Thyroid gland (tissue), 4 donors: Measurements from ENCODE around the gene CCNC. TPM values are rescaled to one million over a fixed set of nuclear protein-coding genes. Genes with fewer than 3 reads are reported as not detected.

Experiments
- DNase-seq, 2 donors: peaks; one replicate each; pipeline ENCODE4 v3.0.0-alpha.2; 2019
- H3K27ac ChIP-seq, 3 donors: fragments of 200-600 bp; sonication (generic); 1 replicate in 2 of 3; 2 replicates in 1 of 3; pipeline ENCODE4 v1.5.1; 2016 to 2019; ENCODE audit warnings: mild to moderate bottlenecking in 1 of 3, moderate library complexity in 1 of 3
- H3K27me3 ChIP-seq: fragments of 200-600 bp; sonication (generic); one replicate; pipeline ENCODE4 v1.5.1; 2019
- H3K36me3 ChIP-seq, 2 donors: fragments of 200-600 bp; sonication (generic); one replicate each; pipeline ENCODE4 v1.5.1; 2016 to 2019
- H3K4me1 ChIP-seq, 2 donors: fragments of 200-600 bp; sonication (generic); one replicate each; pipeline ENCODE4 v1.5.1; 2017 to 2019
- H3K4me3 ChIP-seq, 3 donors: fragments of 200-600 bp; sonication (generic); replicated peaks in 1 of 3; 1 replicate in 2 of 3; 2 replicates in 1 of 3; pipeline ENCODE4 v1.5.1; 2016; ENCODE audit warnings: mild to moderate bottlenecking in 1 of 3
- H3K9me3 ChIP-seq: fragments of 200-600 bp; sonication (generic); one replicate; pipeline ENCODE4 v1.5.1; 2017
- POLR2A ChIP-seq, 2 donors: fragments of 450-650 bp; IDR thresholded peaks; one replicate each; pipeline ENCODE4 v1.6.1; 2017; ENCODE audit warnings: antibody characterized with exemption in 2 of 2, mild to moderate bottlenecking in 2 of 2, moderate library complexity in 1 of 2
- WGBS, 2 donors: methylation state at CpG; one replicate each; pipeline ENCODE4 v1.1.5; 2017; 5-methylcytosine and 5-hydroxymethylcytosine counted together
- intact Hi-C: fragments of 100-400 bp; cut with DNase I; formaldehyde crosslinking; loops from one replicate; pipeline ENCODE4 v1.15.1; 2023
- total RNA-seq, 4 donors: library from RNA; depleted of rRNA; stranded (reverse); fragments of >200 nt; gene quantifications; one replicate each; pipeline ENCODE4 v1.2.3, GENCODE V29; 2016
- TF ChIP-seq, protein P1 (sequence below), 6 experiments: fragments of 200-600 bp in 3 of 6; fragments of 450-650 bp in 3 of 6; sonication (generic) in 3 of 6; IDR thresholded peaks; one replicate each; pipeline ENCODE4 v1.5.1; 2016 to 2019; ENCODE audit warnings: antibody characterized with exemption in 6 of 6, mild to moderate bottlenecking in 2 of 6, inconsistent platforms in 1 of 6, moderate library complexity in 1 of 6

CCNC gene
- total RNA-seq, 4 donors from 2014 or later, result 74.2 to 393 (median 92.2) TPM

- Histone ChIP-seq H3K4me1 (peaks cover 6 to 10% of the 10 kb centered on the region in 2 donors), H3K4me3 (peak overlapping the region in 1 of 3 donors; percentile 66), H3K36me3 (no peaks in the 10 kb centered on the region), H3K27me3 (no peaks in the 10 kb centered on the region), H3K27ac (no peak overlapping the region), H3K9me3 (no peaks in the 10 kb centered on the region)
- no peak for DNase-seq
- intact Hi-C loops, result no loop called here
- TF ChIP-seq POLR2A (IDR thresholded peaks at IDR 0.05), result no peak
- 72 to 77% methylated on average over 8 of the region's 8 CpGs for WGBS, 2 donors
These were observed 54.4 kb downstream of the CCNC start for GRCh38 chr6:99514089-99514488.

- no peak overlapping the region for H3K27ac ChIP-seq
- TF ChIP-seq, protein P1, sequence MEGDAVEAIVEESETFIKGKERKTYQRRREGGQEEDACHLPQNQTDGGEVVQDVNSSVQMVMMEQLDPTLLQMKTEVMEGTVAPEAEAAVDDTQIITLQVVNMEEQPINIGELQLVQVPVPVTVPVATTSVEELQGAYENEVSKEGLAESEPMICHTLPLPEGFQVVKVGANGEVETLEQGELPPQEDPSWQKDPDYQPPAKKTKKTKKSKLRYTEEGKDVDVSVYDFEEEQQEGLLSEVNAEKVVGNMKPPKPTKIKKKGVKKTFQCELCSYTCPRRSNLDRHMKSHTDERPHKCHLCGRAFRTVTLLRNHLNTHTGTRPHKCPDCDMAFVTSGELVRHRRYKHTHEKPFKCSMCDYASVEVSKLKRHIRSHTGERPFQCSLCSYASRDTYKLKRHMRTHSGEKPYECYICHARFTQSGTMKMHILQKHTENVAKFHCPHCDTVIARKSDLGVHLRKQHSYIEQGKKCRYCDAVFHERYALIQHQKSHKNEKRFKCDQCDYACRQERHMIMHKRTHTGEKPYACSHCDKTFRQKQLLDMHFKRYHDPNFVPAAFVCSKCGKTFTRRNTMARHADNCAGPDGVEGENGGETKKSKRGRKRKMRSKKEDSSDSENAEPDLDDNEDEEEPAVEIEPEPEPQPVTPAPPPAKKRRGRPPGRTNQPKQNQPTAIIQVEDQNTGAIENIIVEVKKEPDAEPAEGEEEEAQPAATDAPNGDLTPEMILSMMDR (IDR thresholded peaks at IDR 0.05), result no peak
- no peak for TF ChIP-seq POLR2A (IDR thresholded peaks at IDR 0.05)
- H3K9me3 ChIP-seq, result no peaks in the 10 kb centered on the region
- intact Hi-C loops, result no loop called here
- peaks cover 6 to 10% of the 10 kb centered on the region in 2 donors for H3K4me1 ChIP-seq
- 93 to 98% methylated on average over 1 of the region's 1 CpG for WGBS, 2 donors
- no peak overlapping the region for H3K4me3 ChIP-seq
- H3K27me3 ChIP-seq, result no peaks in the 10 kb centered on the region
- no peaks in the 10 kb centered on the region for H3K36me3 ChIP-seq
- no peak for DNase-seq
These were observed 56.4 kb downstream of the CCNC start for GRCh38 chr6:99512033-99512432.

DNA sequence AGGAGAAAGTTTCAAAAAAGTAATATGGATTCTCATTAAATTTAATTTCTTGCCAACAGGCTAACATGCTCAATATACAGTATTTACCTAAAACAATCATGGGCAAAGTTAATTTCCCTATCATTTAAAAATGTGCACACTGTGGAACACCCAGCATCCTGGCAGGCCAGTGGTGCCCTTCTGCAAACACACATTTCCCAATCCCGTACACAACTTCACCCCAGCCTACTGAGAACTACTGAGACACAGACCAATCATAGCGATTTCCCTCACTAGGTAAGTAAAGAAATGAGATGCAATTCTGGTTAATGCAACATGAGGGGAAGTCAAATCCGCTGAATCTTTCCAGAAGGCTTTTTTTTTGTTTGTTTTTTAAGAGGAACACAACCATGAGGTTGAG lies 60.8 kb downstream of the CCNC start:
- H3K4me1 ChIP-seq, result no peaks in the 10 kb centered on the region
- no peak overlapping the region for H3K27ac ChIP-seq
- H3K4me3 ChIP-seq, result no peak overlapping the region
- no peaks in the 10 kb centered on the region for H3K27me3 ChIP-seq
- H3K36me3 ChIP-seq, result peaks cover 3 to 9% of the 10 kb centered on the region in 2 donors
- H3K9me3 ChIP-seq, result no peaks in the 10 kb centered on the region
- DNase-seq, result no peak
- 96 to 100% methylated on average over 3 of the region's 3 CpGs for WGBS, 2 donors
- no peak for TF ChIP-seq POLR2A (IDR thresholded peaks at IDR 0.05)
- TF ChIP-seq, protein P1 (IDR thresholded peaks at IDR 0.05), result no peak
- intact Hi-C loops, result no loop called here

GRCh38 chr6:99501762-99502161 lies 66.7 kb downstream of the CCNC start:
- H3K27ac ChIP-seq, result no peak overlapping the region
- 83 to 92% methylated on average over 2 of the region's 2 CpGs for WGBS, 2 donors
- no peak overlapping the region for H3K4me3 ChIP-seq
- intact Hi-C loops, result no loop called here
- TF ChIP-seq POLR2A (IDR thresholded peaks at IDR 0.05), result no peak
- TF ChIP-seq, protein P1 (IDR thresholded peaks at IDR 0.05), result no peak
- H3K4me1 ChIP-seq, result peaks cover 9 to 14% of the 10 kb centered on the region in 2 donors
- peaks cover 8 to 13% of the 10 kb centered on the region in 2 donors for H3K36me3 ChIP-seq
- H3K9me3 ChIP-seq, result no peaks in the 10 kb centered on the region
- no peak for DNase-seq
- no peaks in the 10 kb centered on the region for H3K27me3 ChIP-seq

- Histone ChIP-seq H3K36me3 (peaks cover 8 to 11% of the 10 kb centered on the region in 2 donors), H3K27ac (no peak overlapping the region), H3K27me3 (no peaks in the 10 kb centered on the region), H3K9me3 (no peaks in the 10 kb centered on the region), H3K4me1 (peaks cover 9 to 14% of the 10 kb centered on the region in 2 donors), H3K4me3 (no peak overlapping the region)
- intact Hi-C loops, result no loop called here
- 23 to 28% methylated on average over 1 of the region's 1 CpG for WGBS, 2 donors
- TF ChIP-seq, protein P1 (IDR thresholded peaks at IDR 0.05), result no peak
- TF ChIP-seq POLR2A (IDR thresholded peaks at IDR 0.05), result no peak
- no peak for DNase-seq
These were observed 70.0 kb downstream of the CCNC start for GRCh38 chr6:99498421-99498820.

GRCh38 chr6:99495466-99495865 lies 73.0 kb downstream of the CCNC start:
- WGBS, 2 donors, result 81 to 86% methylated on average over 1 of the region's 1 CpG
- H3K27ac ChIP-seq, result no peak overlapping the region
- no peak for TF ChIP-seq POLR2A (IDR thresholded peaks at IDR 0.05)
- TF ChIP-seq, protein P1 (IDR thresholded peaks at IDR 0.05), result no peak

More at GRCh38 chr6:99495466-99495865, 73.0 kb downstream of the CCNC start:
- intact Hi-C loops, result no loop called here
- DNase-seq, result no peak
- Histone ChIP-seq H3K4me1 (peaks cover 9 to 14% of the 10 kb centered on the region in 2 donors), H3K36me3 (no peaks in the 10 kb centered on the region), H3K4me3 (no peak overlapping the region), H3K9me3 (no peaks in the 10 kb centered on the region), H3K27me3 (no peaks in the 10 kb centered on the region)
